HEK293 (cell line): ENCODE measurements around the gene UTP18.
"Not testable (repeated sequence)": the region's sequence is repeated elsewhere in the genome, so short reads cannot be mapped to it uniquely, and the experiment has no call there.

Source experiments
- TF ChIP-seq, protein P1 (sequence below): fragments of 450-650 bp; formaldehyde crosslinking; IDR thresholded peaks from 2 replicates; pipeline ENCODE4 v1.5.1; 2016; ENCODE audit warnings: missing biosample characterization, missing genetic modification characterization
- TF ChIP-seq, protein P2 (sequence below): fragments of 450-650 bp; formaldehyde crosslinking; IDR thresholded peaks from 2 replicates; pipeline ENCODE4 v1.5.1; 2016; ENCODE audit warnings: missing biosample characterization, missing genetic modification characterization
- TF ChIP-seq, protein P3 (sequence below): fragments of 450-650 bp; formaldehyde crosslinking; conservative IDR thresholded peaks from 2 replicates; pipeline ENCODE4 v1.5.1; 2016; ENCODE audit warnings: low read depth, missing biosample characterization, missing genetic modification characterization

DNA sequence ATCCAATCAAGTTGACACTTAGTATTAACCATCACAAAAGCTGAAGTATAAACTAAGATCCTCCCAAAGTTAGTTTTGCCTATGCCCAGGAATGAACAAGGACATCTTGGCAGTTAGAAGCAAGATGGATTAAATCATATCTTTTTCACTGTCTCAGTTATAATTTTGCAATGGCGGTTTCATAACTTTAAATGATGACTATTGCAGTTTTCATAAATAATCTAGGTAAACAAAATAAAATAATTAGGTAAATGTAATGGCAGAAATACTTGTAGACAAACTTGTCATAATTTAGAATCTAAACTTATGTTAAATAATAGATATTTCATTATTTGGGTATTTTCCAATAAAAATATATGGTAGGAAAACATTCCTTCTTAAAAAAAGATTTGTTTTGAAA, 51.7 kb downstream of the UTP18 start:
- TF ChIP-seq, protein P1, sequence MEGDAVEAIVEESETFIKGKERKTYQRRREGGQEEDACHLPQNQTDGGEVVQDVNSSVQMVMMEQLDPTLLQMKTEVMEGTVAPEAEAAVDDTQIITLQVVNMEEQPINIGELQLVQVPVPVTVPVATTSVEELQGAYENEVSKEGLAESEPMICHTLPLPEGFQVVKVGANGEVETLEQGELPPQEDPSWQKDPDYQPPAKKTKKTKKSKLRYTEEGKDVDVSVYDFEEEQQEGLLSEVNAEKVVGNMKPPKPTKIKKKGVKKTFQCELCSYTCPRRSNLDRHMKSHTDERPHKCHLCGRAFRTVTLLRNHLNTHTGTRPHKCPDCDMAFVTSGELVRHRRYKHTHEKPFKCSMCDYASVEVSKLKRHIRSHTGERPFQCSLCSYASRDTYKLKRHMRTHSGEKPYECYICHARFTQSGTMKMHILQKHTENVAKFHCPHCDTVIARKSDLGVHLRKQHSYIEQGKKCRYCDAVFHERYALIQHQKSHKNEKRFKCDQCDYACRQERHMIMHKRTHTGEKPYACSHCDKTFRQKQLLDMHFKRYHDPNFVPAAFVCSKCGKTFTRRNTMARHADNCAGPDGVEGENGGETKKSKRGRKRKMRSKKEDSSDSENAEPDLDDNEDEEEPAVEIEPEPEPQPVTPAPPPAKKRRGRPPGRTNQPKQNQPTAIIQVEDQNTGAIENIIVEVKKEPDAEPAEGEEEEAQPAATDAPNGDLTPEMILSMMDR (tag by site-specific recombination): not testable (repeated sequence)
- TF ChIP-seq, protein P2, sequence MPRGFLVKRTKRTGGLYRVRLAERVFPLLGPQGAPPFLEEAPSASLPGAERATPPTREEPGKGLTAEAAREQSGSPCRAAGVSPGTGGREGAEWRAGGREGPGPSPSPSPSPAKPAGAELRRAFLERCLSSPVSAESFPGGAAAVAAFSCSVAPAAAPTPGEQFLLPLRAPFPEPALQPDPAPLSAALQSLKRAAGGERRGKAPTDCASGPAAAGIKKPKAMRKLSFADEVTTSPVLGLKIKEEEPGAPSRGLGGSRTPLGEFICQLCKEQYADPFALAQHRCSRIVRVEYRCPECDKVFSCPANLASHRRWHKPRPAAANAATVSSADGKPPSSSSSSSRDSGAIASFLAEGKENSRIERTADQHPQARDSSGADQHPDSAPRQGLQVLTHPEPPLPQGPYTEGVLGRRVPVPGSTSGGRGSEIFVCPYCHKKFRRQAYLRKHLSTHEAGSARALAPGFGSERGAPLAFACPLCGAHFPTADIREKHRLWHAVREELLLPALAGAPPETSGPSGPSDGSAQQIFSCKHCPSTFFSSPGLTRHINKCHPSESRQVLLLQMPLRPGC: not testable (repeated sequence)
- TF ChIP-seq, protein P3, sequence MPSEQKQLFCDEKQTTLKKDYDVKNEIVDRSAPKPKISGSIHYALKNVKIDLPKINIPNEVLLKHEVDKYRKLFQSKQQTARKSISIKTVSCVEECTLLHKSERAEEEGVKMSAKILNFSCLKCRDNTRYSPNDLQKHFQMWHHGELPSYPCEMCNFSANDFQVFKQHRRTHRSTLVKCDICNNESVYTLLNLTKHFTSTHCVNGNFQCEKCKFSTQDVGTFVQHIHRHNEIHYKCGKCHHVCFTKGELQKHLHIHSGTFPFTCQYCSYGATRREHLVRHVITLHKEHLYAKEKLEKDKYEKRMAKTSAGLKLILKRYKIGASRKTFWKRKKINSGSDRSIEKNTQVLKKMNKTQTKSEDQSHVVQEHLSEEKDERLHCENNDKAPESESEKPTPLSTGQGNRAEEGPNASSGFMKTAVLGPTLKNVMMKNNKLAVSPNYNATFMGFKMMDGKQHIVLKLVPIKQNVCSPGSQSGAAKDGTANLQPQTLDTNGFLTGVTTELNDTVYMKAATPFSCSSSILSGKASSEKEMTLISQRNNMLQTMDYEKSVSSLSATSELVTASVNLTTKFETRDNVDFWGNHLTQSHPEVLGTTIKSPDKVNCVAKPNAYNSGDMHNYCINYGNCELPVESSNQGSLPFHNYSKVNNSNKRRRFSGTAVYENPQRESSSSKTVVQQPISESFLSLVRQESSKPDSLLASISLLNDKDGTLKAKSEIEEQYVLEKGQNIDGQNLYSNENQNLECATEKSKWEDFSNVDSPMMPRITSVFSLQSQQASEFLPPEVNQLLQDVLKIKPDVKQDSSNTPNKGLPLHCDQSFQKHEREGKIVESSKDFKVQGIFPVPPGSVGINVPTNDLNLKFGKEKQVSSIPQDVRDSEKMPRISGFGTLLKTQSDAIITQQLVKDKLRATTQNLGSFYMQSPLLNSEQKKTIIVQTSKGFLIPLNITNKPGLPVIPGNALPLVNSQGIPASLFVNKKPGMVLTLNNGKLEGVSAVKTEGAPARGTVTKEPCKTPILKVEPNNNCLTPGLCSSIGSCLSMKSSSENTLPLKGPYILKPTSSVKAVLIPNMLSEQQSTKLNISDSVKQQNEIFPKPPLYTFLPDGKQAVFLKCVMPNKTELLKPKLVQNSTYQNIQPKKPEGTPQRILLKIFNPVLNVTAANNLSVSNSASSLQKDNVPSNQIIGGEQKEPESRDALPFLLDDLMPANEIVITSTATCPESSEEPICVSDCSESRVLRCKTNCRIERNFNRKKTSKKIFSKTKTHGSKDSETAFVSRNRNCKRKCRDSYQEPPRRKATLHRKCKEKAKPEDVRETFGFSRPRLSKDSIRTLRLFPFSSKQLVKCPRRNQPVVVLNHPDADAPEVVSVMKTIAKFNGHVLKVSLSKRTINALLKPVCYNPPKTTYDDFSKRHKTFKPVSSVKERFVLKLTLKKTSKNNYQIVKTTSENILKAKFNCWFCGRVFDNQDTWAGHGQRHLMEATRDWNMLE: not testable (repeated sequence)
